Fibroblast of pulmonary artery (primary cell): ENCODE data around the gene KCNS3.

Source experiments
- DNase-seq: peaks from one replicate; pipeline ENCODE4 v3.0.0-alpha.2; 2010; ENCODE audit warnings: low read depth
- H3K4me3 ChIP-seq: replicated peaks from 2 replicates; pipeline ENCODE4 v1.5.1; 2011; ENCODE audit warnings: low read depth, mild to moderate bottlenecking, control low read depth, low read length, moderate library complexity
- TF ChIP-seq, protein P1 (sequence below): IDR thresholded peaks from 2 replicates; pipeline ENCODE4 v1.5.1; 2011; ENCODE audit warnings: mild to moderate bottlenecking, control low read depth, low read length, inconsistent platforms; ENCODE audit errors: missing control alignments

Gene KCNS3

DNA sequence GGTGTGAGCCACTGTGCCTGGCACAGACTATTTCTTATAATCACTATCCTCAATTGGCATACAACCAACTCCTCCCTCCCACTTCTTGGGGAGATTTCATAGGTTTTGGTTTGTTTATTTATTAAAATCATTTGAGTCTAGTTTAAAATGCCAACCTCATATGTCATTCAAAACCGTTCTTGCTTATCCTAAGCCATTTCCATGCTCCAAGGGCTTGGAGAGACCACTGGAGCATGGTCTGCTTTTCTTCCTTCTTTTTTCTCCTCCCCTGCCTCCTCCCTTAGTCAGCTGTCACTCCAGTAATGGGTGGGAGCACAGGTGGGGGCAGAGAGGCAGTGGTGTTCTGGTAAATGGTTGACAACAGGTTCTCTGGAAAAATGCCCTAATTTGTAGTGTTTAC is 20.4 kb upstream of the KCNS3 start:
- DNase-seq: no peak
- TF ChIP-seq, protein P1, sequence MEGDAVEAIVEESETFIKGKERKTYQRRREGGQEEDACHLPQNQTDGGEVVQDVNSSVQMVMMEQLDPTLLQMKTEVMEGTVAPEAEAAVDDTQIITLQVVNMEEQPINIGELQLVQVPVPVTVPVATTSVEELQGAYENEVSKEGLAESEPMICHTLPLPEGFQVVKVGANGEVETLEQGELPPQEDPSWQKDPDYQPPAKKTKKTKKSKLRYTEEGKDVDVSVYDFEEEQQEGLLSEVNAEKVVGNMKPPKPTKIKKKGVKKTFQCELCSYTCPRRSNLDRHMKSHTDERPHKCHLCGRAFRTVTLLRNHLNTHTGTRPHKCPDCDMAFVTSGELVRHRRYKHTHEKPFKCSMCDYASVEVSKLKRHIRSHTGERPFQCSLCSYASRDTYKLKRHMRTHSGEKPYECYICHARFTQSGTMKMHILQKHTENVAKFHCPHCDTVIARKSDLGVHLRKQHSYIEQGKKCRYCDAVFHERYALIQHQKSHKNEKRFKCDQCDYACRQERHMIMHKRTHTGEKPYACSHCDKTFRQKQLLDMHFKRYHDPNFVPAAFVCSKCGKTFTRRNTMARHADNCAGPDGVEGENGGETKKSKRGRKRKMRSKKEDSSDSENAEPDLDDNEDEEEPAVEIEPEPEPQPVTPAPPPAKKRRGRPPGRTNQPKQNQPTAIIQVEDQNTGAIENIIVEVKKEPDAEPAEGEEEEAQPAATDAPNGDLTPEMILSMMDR: no peak
- no peak overlapping the region for H3K4me3 ChIP-seq

DNA sequence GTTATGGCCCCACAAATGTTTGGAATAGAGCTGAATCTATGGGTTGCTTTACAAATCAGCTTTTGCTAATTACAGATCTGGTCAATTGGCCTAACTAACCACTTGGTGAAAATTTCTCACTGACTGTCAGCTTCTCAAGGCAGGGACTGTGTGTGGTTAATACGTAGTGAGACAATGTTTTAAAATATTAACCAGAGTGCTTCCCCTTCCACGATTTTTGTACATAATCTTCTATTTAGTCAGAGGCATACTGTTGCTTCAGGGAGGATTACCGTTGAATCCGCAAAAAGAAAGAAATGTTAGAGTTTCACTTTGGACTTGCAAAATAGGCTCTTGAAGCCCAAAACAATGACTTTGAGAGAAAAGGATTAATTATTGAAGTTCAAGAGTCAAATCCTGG is 14.9 kb upstream of the KCNS3 start:
- no peak overlapping the region for H3K4me3 ChIP-seq
- TF ChIP-seq, protein P1: no peak
- no peak for DNase-seq

DNA sequence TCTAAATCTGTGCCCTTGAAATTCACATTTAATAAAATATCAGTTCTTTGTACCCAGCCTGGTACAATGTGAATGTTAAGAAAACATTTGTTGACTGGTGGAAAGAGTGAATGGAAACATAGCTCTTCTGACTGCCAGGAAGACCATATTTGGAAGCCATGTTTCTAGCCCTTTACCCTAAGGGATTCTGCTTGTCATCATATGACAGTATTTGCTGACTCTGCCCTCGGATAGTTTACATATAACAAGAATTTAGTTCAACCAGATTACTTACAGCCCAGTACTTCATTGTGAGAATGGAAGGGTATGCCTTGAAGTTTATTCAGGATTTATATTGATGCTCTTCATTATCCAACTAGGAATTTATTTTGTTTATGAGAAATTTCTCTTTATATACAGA is 13.8 kb upstream of the KCNS3 start:
- TF ChIP-seq, protein P1: no peak
- DNase-seq: no peak
- H3K4me3 ChIP-seq: no peak overlapping the region

DNA sequence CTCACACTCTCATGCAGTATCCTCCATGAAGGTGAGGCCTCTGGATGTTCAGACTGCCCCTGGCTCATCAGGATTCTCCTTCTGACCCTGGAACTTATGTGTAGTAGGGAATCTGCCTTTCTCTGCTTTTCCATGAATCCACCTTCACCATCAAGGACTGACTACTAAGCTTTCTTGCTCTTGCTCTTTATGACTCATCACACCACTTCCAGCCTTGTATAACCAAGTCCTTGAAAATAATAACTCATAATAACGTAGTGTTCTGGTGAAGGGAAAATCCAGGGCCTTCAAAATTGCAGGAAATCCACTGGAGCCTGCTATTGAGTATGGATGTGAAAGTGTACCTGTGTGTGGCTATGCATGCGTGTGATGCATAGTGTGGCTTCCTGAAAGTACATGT is 11.3 kb upstream of the KCNS3 start:
- TF ChIP-seq, protein P1: no peak
- no peak for DNase-seq
- H3K4me3 ChIP-seq: no peak overlapping the region

DNA sequence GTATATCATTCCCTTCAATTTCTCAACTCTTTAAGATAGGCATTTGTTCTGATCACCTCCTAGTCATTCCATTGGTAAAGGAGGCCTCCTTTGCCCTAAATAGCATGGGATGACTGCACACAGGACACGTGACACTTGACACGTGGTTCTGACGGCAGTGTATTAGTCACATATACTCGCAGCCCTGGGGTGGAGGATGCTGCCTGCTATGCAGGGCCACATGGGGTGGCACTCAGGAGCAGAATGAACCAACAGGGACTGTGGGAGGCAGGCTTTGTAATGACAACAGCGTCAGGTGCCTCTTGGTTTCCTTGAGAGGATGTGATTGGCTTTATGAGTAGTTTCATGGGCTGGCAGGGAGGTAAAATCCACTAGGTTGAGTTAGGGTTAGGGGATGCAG is 9.3 kb upstream of the KCNS3 start:
- TF ChIP-seq, protein P1: no peak
- H3K4me3 ChIP-seq: no peak overlapping the region
- no peak for DNase-seq

DNA sequence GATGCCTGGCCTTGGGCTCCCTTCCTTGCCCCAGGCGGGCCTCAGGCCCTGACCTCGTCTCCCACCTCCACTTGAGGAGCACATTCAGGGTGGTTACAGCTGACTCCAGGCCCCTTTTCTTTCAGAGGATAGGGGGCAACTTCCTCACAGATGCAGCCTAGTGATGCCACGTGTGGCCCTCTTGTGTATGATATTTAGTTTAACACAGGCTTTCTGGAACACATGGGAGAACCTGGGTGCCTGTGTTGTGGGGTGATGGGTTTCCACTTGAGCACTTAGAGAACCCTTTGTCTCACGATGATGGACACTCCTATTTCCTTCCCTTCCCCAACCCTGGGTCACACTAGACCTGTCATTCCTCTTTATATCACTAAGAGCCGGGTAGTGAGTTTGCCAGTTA is 6.8 kb upstream of the KCNS3 start:
- TF ChIP-seq, protein P1: no peak
- no peak for DNase-seq
- no peak overlapping the region for H3K4me3 ChIP-seq

DNA sequence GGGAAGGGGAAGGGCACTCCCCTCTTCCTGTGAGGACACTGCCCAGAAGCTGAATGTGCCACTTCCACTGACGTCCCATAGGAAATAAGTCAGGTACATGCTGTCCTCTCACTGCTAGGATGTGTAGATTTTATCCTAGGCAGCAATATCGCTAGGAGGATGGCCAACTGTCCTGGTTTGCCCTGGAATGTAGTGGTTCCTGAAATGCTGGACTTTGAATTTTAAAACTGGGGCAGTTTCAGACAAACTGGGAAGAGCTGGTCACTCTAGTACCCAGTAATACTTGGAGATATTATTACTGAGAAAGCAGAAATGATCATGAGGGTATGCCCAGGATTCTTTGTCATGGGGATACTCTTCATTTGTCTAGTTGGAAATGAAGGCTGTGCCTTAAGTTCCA is 5.4 kb upstream of the KCNS3 start:
- no peak overlapping the region for H3K4me3 ChIP-seq
- TF ChIP-seq, protein P1: no peak
- no peak for DNase-seq
